Stomach smooth muscle (tissue), 2 donors: ENCODE measurements around the gene MMRN1.

Experiments
- H3K27ac ChIP-seq: one replicate; pipeline ENCODE4 v1.7.0; 2013; ENCODE audit warnings: mild to moderate bottlenecking, low read length, inconsistent platforms
- H3K27me3 ChIP-seq, 2 donors: one replicate each; pipeline ENCODE4 v1.7.0; 2013; ENCODE audit warnings: low read length in 2 of 2; ENCODE audit not compliant: insufficient read depth in 2 of 2, control insufficient read depth in 1 of 2
- H3K36me3 ChIP-seq, 2 donors: one replicate each; pipeline ENCODE4 v1.7.0; 2013; ENCODE audit warnings: low read length in 2 of 2; ENCODE audit not compliant: control insufficient read depth in 2 of 2, insufficient read depth in 2 of 2
- H3K4me1 ChIP-seq: one replicate; pipeline ENCODE4 v1.7.0; 2013; ENCODE audit warnings: low read length; ENCODE audit not compliant: control insufficient read depth, insufficient read depth
- H3K4me3 ChIP-seq, 2 donors: one replicate each; pipeline ENCODE4 v1.7.0; 2013; ENCODE audit warnings: low read length in 2 of 2
- H3K9ac ChIP-seq, 2 donors: one replicate each; pipeline ENCODE4 v1.7.0; 2013; ENCODE audit warnings: low read length in 2 of 2, mild to moderate bottlenecking in 1 of 2
- H3K9me3 ChIP-seq, 2 donors: one replicate each; pipeline ENCODE4 v1.7.0; 2013; ENCODE audit warnings: low read length in 2 of 2; ENCODE audit not compliant: control insufficient read depth in 2 of 2
- donor health status: healthy.
- donor health status: Pancreatic carcinoma.

The MMRN1 gene

DNA sequence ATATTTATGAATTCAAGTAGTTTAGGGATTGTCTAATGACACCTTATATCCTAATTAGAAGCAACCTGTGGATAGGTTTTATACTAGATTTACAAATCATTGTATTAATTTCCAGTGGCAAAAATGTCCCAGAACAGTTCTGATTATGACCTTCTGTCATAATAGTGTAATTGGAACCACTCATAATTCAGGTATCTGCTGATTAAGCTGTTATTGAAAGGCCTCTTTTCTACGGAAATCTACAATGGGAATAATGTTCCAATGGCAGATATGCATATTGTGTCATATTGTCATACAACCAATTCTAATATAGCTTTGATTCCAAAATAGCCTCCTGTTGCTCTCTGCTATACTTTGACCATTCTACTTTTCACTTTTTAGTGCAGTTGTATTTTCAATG lies 19.0 kb downstream of the MMRN1 start:
- no peak overlapping the region for H3K9ac ChIP-seq
- no peaks in the 10 kb centered on the region for H3K27me3 ChIP-seq

GRCh38 chr4:89914609-89915550 lies 20.2 kb downstream of the MMRN1 start:
- Histone ChIP-seq H3K36me3 (no peaks in the 10 kb centered on the region), H3K9ac (no peak overlapping the region), H3K27me3 (no peaks in the 10 kb centered on the region), H3K9me3 (no peaks in the 10 kb centered on the region), H3K4me3 (no peak overlapping the region), H3K4me1 (no peaks in the 10 kb centered on the region), H3K27ac (no peak overlapping the region)

More for the DNA sequence above, 19.0 kb downstream of the MMRN1 start:
- Histone ChIP-seq H3K4me1 (no peaks in the 10 kb centered on the region), H3K36me3 (no peaks in the 10 kb centered on the region), H3K9me3 (no peaks in the 10 kb centered on the region), H3K27ac (no peak overlapping the region), H3K4me3 (no peak overlapping the region)

GRCh38 chr4:89915937-89916336 lies 21.3 kb downstream of the MMRN1 start:
- no peak overlapping the region for H3K9ac ChIP-seq
- no peaks in the 10 kb centered on the region for H3K36me3 ChIP-seq
- no peak overlapping the region for H3K27ac ChIP-seq
- no peak overlapping the region for H3K4me3 ChIP-seq
- no peaks in the 10 kb centered on the region for H3K27me3 ChIP-seq
- no peaks in the 10 kb centered on the region for H3K4me1 ChIP-seq
- no peaks in the 10 kb centered on the region for H3K9me3 ChIP-seq

DNA sequence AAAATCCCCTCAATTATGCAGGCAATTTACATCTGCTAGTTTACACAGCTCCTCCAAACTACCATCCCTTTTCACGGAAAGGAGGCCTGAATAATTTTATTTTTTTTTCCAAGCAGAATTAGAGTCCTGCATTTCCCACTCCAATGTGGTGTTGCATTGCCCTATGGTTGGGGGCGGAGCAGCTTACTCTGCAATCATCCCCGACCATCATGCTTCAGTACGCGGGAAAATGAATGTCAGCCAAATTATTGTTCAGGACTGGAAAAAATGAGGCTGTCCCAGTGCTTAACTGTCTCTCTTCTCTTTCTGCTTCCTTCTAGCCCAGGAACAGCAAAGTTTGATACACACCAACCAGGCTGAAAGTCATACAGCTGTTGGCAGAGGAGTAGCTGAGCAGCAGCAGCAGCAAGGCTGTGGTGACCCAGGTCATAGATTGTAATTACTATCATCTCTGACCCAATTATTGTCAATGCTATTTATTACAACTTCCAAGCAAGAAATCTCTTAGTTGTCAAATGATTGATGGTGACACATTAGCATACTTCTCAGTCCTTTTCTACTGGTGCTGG lies 28.3 kb downstream of the MMRN1 start:
- no peak overlapping the region for H3K9ac ChIP-seq
- H3K4me1 ChIP-seq = no peaks in the 10 kb centered on the region
- H3K4me3 ChIP-seq = no peak overlapping the region
- H3K27me3 ChIP-seq = no peaks in the 10 kb centered on the region
- H3K36me3 ChIP-seq = no peaks in the 10 kb centered on the region
- H3K9me3 ChIP-seq = no peaks in the 10 kb centered on the region
- no peak overlapping the region for H3K27ac ChIP-seq

- no peak overlapping the region for H3K27ac ChIP-seq
- no peak overlapping the region for H3K9ac ChIP-seq
- no peaks in the 10 kb centered on the region for H3K4me1 ChIP-seq
- no peak overlapping the region for H3K4me3 ChIP-seq
- H3K36me3 ChIP-seq = no peaks in the 10 kb centered on the region
- H3K9me3 ChIP-seq = no peaks in the 10 kb centered on the region
- no peaks in the 10 kb centered on the region for H3K27me3 ChIP-seq
Measured at GRCh38 chr4:89928838-89929237, 34.2 kb downstream of the MMRN1 start.

DNA sequence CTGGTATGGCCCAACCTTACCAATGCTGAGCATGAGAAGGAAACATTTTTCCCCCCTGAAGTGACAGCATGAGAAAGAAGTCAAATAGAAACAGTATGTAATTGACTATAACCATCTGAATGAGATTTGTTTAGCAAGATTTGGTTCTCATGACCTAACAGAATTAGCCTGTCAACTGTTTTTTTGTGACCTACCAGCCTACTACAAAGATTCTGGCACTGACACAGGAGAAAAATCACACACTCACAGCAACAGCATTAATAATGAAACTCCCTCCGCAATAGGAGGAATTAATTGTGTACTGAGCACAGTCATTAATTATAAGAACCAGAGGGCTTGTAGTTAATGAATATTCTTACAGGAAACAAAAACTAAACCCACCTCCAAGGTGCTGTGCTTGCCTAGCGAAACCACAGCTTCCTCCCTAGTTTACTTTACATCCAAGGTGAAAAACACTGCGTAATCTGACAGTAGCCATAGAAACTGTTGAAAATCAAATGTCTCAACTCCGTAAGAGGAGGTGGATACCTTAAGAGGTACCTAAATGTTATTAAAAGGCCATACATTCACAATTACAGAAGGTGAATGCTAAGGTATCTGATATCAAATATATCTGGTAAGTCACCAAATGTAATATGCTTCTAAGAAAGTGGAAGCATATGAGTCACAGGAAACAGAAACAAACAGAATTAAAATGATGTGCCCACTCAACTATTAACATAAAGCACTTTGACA lies 34.9 kb downstream of the MMRN1 start:
- H3K27ac ChIP-seq = no peak overlapping the region
- no peak overlapping the region for H3K4me3 ChIP-seq
- no peaks in the 10 kb centered on the region for H3K4me1 ChIP-seq
- no peaks in the 10 kb centered on the region for H3K9me3 ChIP-seq
- no peaks in the 10 kb centered on the region for H3K27me3 ChIP-seq
- H3K36me3 ChIP-seq = no peaks in the 10 kb centered on the region
- no peak overlapping the region for H3K9ac ChIP-seq

- Histone ChIP-seq H3K36me3 (no peaks in the 10 kb centered on the region), H3K27me3 (no peaks in the 10 kb centered on the region), H3K9ac (no peak overlapping the region), H3K9me3 (no peaks in the 10 kb centered on the region), H3K4me3 (no peak overlapping the region), H3K4me1 (no peaks in the 10 kb centered on the region), H3K27ac (no peak overlapping the region)
Measured at GRCh38 chr4:89939546-89939945, 44.9 kb downstream of the MMRN1 start.

GRCh38 chr4:89939994-89940393 lies 45.3 kb downstream of the MMRN1 start:
- Histone ChIP-seq H3K4me1 (no peaks in the 10 kb centered on the region), H3K9ac (no peak overlapping the region), H3K27ac (no peak overlapping the region), H3K27me3 (no peaks in the 10 kb centered on the region), H3K9me3 (no peaks in the 10 kb centered on the region), H3K36me3 (no peaks in the 10 kb centered on the region), H3K4me3 (no peak overlapping the region)

- H3K4me1 ChIP-seq = no peaks in the 10 kb centered on the region
- no peaks in the 10 kb centered on the region for H3K9me3 ChIP-seq
- H3K27me3 ChIP-seq = no peaks in the 10 kb centered on the region
- H3K36me3 ChIP-seq = no peaks in the 10 kb centered on the region
- H3K9ac ChIP-seq = no peak overlapping the region
- H3K27ac ChIP-seq = no peak overlapping the region
- no peak overlapping the region for H3K4me3 ChIP-seq
Measured at GRCh38 chr4:89942811-89943210, 48.2 kb downstream of the MMRN1 start.

DNA sequence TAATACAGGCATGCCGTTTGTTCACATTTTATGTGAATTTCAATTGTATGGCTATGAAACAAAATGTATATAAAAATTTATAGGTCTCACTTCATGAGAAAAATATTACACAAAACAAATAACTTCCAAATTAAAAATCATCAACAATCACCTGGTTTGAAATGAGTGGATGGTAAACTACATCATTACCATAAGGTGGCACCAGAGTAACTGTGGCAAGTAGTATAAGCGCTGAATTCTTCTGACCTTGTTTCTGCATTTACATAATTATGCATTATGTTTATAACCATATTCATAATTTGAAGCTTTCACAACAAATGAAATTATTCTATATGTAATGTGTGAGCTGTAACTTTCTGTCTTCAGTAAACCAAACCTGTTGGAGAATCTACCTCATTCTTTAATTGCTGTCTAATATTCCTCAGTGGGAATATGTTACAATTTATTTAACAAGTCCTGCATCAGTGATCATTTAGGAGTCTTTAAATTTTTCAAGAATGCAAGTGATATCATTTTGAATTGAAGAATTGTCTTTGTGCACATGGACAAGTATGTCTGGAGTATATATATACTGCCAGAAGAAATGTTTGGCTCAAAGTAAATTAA lies 55.2 kb downstream of the MMRN1 start:
- Histone ChIP-seq H3K9ac (no peak overlapping the region), H3K27ac (no peak overlapping the region), H3K36me3 (no peaks in the 10 kb centered on the region), H3K4me1 (no peaks in the 10 kb centered on the region), H3K4me3 (no peak overlapping the region), H3K27me3 (no peaks in the 10 kb centered on the region), H3K9me3 (no peaks in the 10 kb centered on the region)
